Stimulated activated CD4-positive, alpha-beta T cell treated with anti-CD3 and anti-CD28 coated beads, Interleukin-2, amount 100 ng/mL, for 48 hours (primary cell): Measurements from ENCODE around the gene ROBO2.
"Not testable (repeated sequence)": the region's sequence is repeated elsewhere in the genome, so short reads cannot be mapped to it uniquely, and the experiment has no call there.

Experiments used
- DNase-seq, 2 donors: peaks; one replicate each; pipeline ENCODE4 v3.0.0-alpha.2; 2020

ROBO2 gene

DNA sequence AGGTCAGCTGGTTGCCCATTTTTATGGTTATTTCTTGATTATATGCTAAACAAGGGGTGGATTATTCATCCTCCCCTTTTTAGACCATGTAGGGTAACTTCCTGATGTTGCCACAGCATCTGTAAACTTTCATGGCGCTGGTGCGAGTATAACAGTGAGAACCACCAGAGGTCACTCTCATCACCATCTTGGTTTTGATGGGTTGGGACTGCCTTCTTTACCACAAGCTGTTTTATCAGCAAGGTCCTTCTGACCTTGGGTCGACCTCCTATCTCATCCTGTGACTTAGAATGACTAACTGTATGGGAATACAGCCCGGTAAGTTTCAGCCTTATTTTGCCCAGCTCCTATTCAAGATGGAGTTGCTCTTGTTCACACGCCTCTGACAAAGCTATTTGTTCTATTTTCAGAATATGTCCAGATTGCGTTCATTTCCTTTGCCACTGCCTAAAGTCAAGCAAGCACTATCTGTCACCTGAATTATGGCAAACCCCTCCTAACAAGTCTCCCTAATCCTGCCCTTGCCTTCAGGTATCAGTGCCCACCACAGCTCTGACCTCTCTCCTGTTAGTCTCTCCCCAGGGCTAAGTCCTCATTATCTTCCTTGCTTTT lies 308.5 kb downstream of the ROBO2 start:
- no peak for DNase-seq

DNA sequence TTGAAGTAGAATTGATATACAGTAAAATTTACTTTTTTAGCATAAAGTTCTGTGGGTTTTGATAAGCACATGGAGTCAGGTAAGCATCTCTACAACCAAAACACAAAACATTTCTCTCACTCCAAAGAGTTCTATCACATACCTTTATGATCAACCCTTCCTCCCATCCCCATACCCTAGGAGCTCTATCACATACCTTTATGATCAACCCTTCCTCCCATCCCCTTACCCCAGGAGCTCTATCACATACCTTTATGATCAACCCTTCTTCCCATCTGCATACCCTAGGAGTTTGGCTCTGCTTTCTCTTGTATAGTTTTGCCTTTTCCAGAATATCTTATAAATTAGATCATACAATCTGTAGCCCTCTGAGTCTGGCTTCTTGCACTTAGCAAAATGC lies 315.1 kb downstream of the ROBO2 start:
- no peak for DNase-seq

DNA sequence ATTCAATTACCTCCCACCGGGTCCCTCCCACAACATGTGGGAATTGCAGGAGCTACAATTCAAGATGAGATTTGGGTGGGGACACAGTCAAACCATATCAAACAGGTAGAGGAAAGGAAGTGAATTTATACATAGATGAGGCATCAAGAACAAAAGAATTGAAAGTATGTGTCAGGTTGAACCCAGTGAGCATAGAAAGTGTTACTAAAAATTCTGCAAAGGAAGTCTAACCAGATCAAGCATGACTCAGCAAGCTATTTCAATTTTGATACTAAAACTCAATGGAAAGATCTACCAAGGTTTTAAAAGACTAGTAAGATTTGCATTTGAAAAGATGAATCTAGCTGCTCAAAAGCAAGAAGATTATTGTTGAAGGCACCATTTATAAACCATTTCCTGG lies 323.0 kb downstream of the ROBO2 start:
- DNase-seq, result no peak

- DNase-seq, result no peak
These were observed 325.3 kb downstream of the ROBO2 start for GRCh38 chr3:77365152-77365551.

- no peak for DNase-seq
These were observed 330.5 kb downstream of the ROBO2 start for GRCh38 chr3:77370413-77370812.

DNA sequence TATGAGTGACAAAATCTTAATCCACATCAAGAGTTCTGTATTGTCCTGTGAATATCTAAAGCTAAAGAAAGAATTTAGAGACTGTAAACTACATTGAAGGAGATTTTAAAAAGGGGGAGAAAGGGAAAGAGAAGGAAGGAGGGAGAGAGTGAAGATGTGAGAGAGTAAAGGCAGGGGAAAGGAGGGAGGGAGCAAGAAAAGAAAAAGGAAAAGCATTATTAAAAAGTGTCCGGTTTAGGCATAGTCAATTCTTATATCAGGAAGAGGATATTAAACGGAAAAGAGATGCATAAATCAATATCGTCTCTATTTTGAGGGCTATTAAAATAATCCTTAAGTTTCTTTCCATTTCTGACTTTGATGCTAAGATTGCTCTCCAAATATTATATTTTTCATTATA lies 332.1 kb downstream of the ROBO2 start:
- DNase-seq, result no peak

DNA sequence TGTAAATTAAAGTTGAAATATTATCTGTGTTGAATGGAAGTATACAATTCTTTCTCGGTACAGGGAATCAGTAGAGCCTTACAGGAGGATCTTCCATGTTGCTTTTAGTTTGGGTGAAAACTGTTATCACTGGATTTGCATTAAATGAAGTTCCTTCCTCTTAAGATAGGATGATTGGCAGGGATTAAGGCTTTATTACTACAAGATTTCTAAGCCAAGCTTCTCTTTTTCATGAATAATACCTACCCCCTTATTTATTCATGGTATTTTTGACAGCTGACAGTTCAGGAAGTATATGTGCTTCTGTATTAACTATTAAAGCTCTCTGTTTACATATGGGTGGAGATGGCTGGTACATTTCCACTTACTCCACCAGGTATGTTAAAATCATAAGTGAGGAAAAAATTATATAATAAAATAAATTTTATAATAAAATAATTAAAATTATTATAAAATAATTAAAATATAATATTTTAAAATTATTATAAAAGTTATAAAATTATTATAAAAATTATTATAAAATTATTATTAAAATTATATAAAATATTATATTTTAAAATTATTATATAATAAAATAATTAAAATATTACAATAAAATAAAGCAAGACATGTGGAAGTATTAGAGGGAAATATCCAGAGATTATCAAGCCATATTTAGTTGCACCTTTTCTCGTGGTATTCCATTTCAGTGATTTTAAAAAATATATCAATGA lies 332.9 kb downstream of the ROBO2 start:
- no peak for DNase-seq

DNA sequence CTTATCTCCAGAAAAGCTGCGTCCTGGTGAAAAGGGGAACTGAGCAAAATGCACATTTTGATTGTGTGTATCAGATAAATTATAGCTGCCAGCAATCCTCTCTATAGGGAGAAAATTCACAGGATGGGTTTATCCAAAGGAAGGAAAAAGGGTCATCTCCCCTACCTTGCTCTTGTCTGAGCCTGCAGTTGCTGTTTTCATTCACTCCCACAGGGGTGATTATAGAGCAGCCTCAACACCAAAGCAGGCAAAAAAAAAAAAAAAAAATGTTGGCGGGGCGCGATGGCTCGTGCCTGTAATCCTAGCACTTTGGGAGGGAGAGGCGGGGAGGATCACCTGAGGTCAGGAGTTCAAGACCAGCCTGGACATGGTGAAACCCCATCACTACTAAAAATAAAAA lies 333.7 kb downstream of the ROBO2 start:
- DNase-seq, result no peak

- DNase-seq, result no peak
These were observed 336.6 kb downstream of the ROBO2 start for GRCh38 chr3:77376511-77376910.

DNA sequence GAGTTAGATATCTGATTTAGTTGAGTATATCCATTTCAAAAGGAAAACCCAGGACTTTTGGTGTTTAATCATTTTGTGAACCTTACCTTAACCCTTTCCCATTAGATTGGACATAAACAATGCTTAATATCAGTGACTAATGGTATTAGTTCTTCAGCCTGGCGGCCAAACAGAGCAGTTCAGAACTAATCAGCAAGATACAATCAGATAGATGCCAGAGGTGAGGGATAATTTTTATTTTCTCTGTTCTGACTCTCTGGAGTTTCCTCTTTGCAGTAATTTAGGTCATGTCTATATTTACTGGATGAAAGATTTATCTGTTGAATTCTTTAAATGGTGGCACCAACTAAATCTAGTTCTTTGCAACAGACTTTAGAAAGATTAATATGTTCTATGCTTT lies 337.8 kb downstream of the ROBO2 start:
- DNase-seq, result no peak

DNA sequence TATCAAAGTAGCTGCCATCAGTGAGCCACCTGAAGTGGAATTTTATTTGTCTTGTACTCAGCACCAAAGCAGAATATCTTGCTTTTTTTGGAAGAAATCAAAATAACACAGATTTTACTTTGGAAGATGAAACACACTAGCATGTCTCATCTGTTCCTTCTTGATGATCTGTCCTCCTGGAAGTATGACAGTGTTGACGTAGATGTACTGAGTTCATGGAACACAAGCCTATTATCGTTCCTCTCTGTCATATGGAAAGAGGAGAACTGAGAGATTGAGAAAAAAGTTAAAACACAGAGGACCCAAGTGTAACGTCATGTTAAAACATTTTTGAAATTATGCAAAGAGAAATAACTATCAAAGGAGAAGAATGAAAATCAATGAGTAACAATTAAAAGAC lies 340.2 kb downstream of the ROBO2 start:
- DNase-seq, result no peak

DNA sequence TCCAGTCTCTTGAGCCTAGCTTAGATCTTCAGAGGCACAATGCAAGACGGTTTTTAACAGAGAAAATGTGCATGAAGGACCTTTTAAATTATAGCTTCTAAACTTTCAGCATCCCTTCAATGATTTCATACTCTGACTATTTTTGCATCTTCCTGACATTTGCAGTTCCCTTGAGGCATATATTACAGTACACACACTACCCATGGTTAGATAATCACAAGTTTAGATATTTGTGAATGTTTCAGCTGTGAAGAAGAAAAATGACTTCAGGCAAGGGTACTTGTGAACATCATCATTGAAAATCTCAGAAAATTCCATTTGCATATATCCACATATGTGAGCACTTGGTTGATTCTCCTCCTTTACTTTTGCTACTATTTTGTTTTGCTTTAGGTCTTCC lies 341.5 kb downstream of the ROBO2 start:
- no peak for DNase-seq

GRCh38 chr3:77392181-77392580 lies 352.3 kb downstream of the ROBO2 start:
- no peak for DNase-seq

DNA sequence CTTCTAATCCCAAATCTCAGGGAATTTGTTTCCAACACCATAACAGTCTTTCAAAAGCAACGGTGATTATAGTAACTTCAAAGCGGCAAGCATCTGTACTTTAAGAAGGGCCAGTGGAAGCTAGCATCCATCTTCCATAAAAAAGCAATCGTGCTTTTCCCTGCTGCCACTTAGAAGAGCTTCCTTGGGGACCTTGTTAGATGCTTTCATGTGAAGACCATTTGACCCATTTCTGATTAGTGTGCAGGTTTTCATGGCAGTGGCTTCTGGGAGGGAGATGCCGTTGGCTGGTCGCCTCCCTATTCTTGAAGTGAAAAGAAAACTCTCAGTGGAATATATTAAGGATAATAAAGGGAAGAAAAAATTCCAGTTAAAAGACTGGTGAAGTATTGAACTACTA lies 354.1 kb downstream of the ROBO2 start:
- DNase-seq, result no peak

DNA sequence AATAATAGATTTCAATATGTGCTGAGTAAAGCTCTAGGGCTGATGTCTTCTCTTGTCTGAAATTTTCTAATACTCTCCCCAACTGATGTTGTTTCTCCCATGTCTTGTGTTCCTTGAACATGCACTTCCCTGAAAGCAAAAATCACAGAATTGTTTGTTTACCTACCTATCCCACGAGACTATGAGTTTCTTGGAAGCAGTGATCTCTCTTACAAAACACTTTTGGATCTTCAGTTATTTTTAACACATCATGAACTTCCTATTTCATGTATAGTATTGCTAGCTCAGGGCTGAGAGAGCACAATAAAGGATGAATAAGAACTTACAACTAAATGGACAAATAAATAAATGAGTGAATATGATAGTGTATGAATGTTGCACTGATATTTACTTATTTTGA lies 365.0 kb downstream of the ROBO2 start:
- DNase-seq, result no peak

DNA sequence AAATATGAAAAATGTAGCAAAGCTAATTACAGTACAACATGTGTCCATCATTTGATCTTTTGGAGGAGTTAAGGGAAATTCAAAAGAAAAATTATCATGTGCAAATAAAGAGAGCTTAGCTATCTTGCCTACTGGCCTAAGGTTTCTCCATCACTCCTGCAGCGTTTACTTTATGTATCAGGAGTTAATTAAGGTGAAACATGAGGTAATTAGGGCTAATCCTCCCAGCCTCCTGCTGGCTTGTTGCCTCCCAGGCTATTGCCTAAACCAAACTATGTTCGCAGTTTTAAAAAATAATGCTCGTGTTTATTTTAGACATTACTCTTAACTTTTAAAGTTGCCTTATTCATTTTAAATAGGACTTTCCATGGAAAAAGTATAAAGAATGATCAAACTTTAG lies 367.5 kb downstream of the ROBO2 start:
- no peak for DNase-seq

DNA sequence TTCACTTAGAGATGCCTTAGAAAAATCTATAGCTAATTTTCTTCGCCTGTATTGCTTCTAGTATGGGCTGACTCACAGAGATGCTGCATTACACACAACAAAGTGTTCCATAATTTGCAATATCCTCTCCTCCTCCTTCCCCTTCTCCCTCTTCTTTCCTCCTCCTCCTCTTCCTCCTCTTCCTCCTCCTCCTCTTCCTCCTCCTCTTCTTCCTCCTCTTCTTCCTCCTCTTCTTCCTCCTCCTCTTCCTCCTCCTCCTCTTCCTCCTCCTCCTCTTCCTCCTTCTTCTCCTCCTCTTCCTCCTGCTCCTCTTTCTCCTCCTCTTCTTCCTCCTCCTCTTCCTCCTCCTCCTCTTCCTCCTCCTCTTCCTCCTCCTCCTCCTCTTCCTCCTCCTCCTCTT lies 370.4 kb downstream of the ROBO2 start:
- not testable (repeated sequence) for DNase-seq

DNA sequence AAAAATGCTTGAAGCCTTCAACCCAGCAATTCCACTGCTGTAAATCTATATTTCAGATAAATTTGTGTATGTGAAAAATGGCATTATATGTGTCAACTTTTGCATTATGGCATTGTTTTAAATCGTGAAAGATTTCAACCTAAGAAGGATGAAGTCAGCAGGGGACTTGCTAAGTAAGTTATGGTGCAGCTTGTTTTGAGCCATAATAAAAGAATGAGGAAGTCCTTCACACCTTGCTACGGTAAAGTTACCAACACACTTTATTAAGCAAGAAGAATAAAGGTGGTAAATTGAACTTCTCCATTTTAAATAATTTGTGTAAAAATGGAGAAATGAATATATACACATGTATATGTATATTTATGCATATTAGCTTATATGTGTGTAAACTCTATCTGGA lies 371.4 kb downstream of the ROBO2 start:
- no peak for DNase-seq

DNA sequence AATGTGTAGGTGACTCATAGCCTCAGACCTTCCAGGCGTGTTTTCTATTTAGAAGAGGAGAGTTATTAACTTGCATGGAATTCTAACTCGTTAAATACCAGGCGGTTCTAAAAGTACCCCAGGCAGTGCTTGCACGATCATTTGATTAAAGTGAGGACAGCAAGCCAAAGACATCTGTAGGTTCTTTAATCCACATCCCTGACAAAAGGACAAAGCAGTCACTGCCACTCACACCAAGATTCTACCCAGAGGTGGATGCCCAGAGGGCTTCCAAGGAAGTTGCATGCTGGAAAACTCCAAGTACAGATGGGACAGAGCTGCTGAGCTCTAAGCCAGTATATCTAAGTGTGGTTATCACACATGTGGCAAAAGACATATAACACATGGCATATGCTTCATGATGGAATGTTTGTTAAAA lies 372.1 kb downstream of the ROBO2 start:
- DNase-seq, result no peak

- no peak for DNase-seq
These were observed 372.7 kb downstream of the ROBO2 start for GRCh38 chr3:77412584-77412983.

DNA sequence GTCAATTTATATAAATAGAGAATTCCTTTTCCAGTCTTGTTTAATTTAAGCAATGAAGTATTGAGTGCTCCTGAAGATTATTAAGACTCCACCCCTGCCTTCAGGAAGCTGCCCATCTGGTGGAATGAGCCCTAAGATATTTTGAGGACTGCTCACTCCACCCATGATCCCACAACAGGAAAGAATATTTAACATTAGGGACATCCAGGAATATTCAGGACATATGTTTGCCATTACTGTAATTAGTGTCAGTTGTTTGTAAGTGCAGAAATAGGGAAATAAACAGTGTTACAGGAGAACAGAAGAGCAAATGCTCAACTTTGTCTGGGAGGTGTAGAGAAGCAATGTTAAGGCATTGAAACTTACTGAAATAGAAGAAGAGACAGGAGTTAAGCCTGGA lies 375.0 kb downstream of the ROBO2 start:
- DNase-seq, result no peak

GRCh38 chr3:77420336-77420735 lies 380.4 kb downstream of the ROBO2 start:
- DNase-seq, result no peak

DNA sequence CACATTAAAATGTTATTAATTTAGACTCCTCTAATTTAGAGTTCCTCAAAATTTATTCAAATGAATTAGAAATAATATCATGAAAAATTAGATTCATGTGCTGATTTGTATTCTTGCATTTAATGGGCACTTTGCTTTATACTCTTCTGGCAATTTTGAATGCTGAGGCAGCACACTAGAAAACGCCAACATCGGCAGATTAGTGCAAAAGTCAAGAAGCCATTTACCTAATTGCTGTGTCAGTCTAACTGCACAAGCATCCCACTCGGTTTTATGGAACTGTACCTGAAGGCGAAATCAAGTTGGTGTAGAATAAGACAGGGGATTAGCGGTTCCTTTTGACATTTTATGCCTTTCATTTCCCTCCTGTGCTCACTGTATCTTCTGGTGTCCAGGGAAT lies 382.0 kb downstream of the ROBO2 start:
- no peak for DNase-seq

DNA sequence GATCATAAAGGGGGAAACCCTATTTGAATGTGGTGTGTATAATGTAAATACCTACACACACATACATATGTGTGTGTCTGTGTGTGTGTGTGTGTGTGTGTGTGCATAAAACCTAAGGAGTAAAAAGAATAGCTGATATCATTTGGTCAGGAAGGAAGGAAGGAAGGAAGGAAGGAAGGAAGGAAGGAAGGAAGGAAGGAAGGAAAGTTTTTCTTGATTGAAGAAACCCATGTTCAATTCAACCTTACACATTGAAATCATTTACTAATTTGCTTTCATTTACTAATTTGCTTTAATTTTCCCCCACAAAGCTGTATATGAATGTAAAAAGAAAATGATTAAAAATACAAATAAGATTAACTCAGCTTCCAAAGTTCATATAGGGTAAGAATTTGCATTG lies 386.6 kb downstream of the ROBO2 start:
- DNase-seq, result no peak

DNA sequence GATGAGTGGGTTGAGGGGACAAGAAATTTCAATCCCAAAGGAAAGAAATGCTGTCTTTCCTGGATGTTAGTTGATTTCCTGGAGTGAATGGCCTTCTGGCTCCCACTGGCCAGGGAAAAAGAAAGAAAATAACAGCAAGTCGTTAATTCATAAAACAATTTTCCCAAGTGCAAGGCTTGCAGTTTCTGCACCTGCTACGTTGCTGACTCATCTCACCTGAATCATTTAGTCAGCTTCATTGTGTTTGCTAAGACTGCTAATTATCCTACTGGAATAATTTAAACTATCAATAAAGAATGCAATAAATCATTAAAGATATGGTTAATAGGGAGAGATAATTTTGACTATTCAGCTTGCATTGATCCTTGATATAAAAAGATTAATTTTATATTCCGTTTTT lies 387.6 kb downstream of the ROBO2 start:
- no peak for DNase-seq
